Naive thymus-derived CD4-positive, alpha-beta T cell (primary cell): Measurements from ENCODE around the gene MEOX1. TPM values are rescaled to one million over a fixed set of nuclear protein-coding genes. Genes with fewer than 3 reads are reported as not detected.

ENCODE experiments used
- polyA plus RNA-seq, 2 donors: library from polyadenylated mRNA; unstranded; fragments of 300-500 nt; fragmentation: Illumina TruSeq; gene quantifications; one replicate each; pipeline ENCODE4 v1.2.3, GENCODE V29; 2021
- total RNA-seq, 6 experiments: library from RNA in 5 of 6; stranded (reverse) in 5 of 6; gene quantifications; 1 replicate in 5 of 6; 2 replicates in 1 of 6; pipeline ENCODE4 v1.2.3 and lab custom pipeline; 2021 to 2026

Gene MEOX1
- total and polyA plus RNA-seq, 7 experiments from 2014 or later, result 0.37 to 2.5 (median 0.54) TPM

Other genes starting within 250 kb of the MEOX1 start
- gene DHX8, start 177.9 kb downstream of the MEOX1 start, total RNA-seq, result 10 to 100 TPM; 67.7 to 93.4 (median 77.8) TPM
- 10 to 100 TPM; 23.5 to 29.0 TPM for gene DHX8, start 177.9 kb downstream of the MEOX1 start, polyA plus RNA-seq
- under 1 TPM in 1 of 5 experiments, not detected in 4; 0.85 TPM for gene ETV4, start 115.6 kb downstream of the MEOX1 start, total RNA-seq
- gene ETV4, start 115.6 kb downstream of the MEOX1 start, polyA plus RNA-seq, result not detected
- not detected for gene SOST, start 96.9 kb upstream of the MEOX1 start, total RNA-seq
- gene SOST, start 96.9 kb upstream of the MEOX1 start, polyA plus RNA-seq, result not detected
- gene DUSP3, start 117.1 kb upstream of the MEOX1 start, total RNA-seq, result 10 to 100 TPM in 3 of 5 experiments, 1 to 10 TPM in 2; 8.5 to 31.0 (median 11.0) TPM
- gene DUSP3, start 117.1 kb upstream of the MEOX1 start, polyA plus RNA-seq, result 1 to 10 TPM; 5.4 to 6.1 TPM
- gene CFAP97D1, start 118.5 kb upstream of the MEOX1 start, total RNA-seq, result not detected
- gene CFAP97D1, start 118.5 kb upstream of the MEOX1 start, polyA plus RNA-seq, result not detected
- 1 to 10 TPM in 1 of 5 experiments, under 1 TPM in 1, not detected in 3; 0.32 to 1.4 TPM for gene MPP3, start 171.2 kb upstream of the MEOX1 start, total RNA-seq
- not detected for gene MPP3, start 171.2 kb upstream of the MEOX1 start, polyA plus RNA-seq
- not detected for gene CD300LG, start 185.3 kb upstream of the MEOX1 start, total RNA-seq
- not detected for gene CD300LG, start 185.3 kb upstream of the MEOX1 start, polyA plus RNA-seq
- gene MPP2, start 245.6 kb upstream of the MEOX1 start, total RNA-seq, result 1 to 10 TPM in 4 of 5 experiments, under 1 TPM in 1; 0.24 to 9.3 (median 3.7) TPM
- gene MPP2, start 245.6 kb upstream of the MEOX1 start, polyA plus RNA-seq, result 1 to 10 TPM; 1.3 to 2.2 TPM